OCI-LY1 (cell line): ENCODE data around the gene CNIH2.

Source experiments
- H2AFZ ChIP-seq: fragments of 200-600 bp; sonication (generic), shearing (Covaris generic); 2 replicates; pipeline ENCODE4 v1.6.0; 2014; ENCODE audit warnings: antibody characterized with exemption, mild to moderate bottlenecking, low read length
- H3F3A ChIP-seq: fragments of 200-600 bp; sonication (generic), shearing (Covaris generic); 2 replicates; pipeline ENCODE4 v1.6.0; 2014; ENCODE audit warnings: mild to moderate bottlenecking, antibody characterized with exemption, low read length, moderate library complexity; ENCODE audit not compliant: insufficient read depth
- H3K27ac ChIP-seq: fragments of 200-600 bp; sonication (generic); 2 replicates; pipeline ENCODE4 v1.5.1; 2014; ENCODE audit warnings: low read length, mixed run types, mild to moderate bottlenecking, low read depth; ENCODE audit not compliant: poor library complexity, severe bottlenecking
- H3K27me3 ChIP-seq: fragments of 200-600 bp; sonication (generic); 2 replicates; pipeline ENCODE4 v1.6.0; 2014; ENCODE audit warnings: antibody characterized with exemption, mild to moderate bottlenecking, low read length, moderate library complexity; ENCODE audit not compliant: insufficient read depth
- H3K36me3 ChIP-seq: fragments of 200-600 bp; sonication (generic); 2 replicates; pipeline ENCODE4 v1.6.1; 2014; ENCODE audit warnings: mild to moderate bottlenecking, antibody characterized with exemption, low read length, moderate library complexity, mixed read lengths; ENCODE audit not compliant: insufficient read depth
- H3K4me1 ChIP-seq: fragments of 200-600 bp; sonication (generic); 2 replicates; pipeline ENCODE4 v1.5.1; 2014; ENCODE audit warnings: mild to moderate bottlenecking, low read length, moderate library complexity; ENCODE audit not compliant: insufficient read depth, severe bottlenecking
- H3K4me2 ChIP-seq: fragments of 200-600 bp; sonication (generic), shearing (Covaris generic); 2 replicates; pipeline ENCODE4 v1.6.1; 2014; ENCODE audit warnings: low read length
- H3K4me3 ChIP-seq: fragments of 200-600 bp; sonication (generic); 2 replicates; pipeline ENCODE4 v1.5.1; 2014; ENCODE audit warnings: low read length, low read depth, mild to moderate bottlenecking, mixed read lengths; ENCODE audit not compliant: poor library complexity, severe bottlenecking
- H3K79me2 ChIP-seq: fragments of 200-600 bp; shearing (Covaris generic); 2 replicates; pipeline ENCODE4 v1.6.1; 2016; ENCODE audit warnings: mixed run types, low read length, mixed read lengths; ENCODE audit not compliant: insufficient read depth
- H3K9ac ChIP-seq: fragments of 200-600 bp; sonication (generic), shearing (Covaris generic); 2 replicates; pipeline ENCODE4 v1.6.1; 2014; ENCODE audit warnings: mild to moderate bottlenecking, low read length, mixed read lengths
- H3K9me2 ChIP-seq: fragments of 200-600 bp; sonication (generic), shearing (Covaris generic); 2 replicates; pipeline ENCODE4 v1.6.1; 2014; ENCODE audit warnings: low read depth, mild to moderate bottlenecking, low read length, mixed read lengths
- H3K9me3 ChIP-seq: fragments of 200-600 bp; shearing (Covaris generic); 2 replicates; pipeline ENCODE4 v1.6.1; 2014; ENCODE audit warnings: low read length, mixed read lengths
- H4K20me1 ChIP-seq: fragments of 200-600 bp; sonication (generic), shearing (Covaris generic); 2 replicates; pipeline ENCODE4 v1.6.0; 2016; ENCODE audit warnings: mild to moderate bottlenecking, low read length; ENCODE audit not compliant: insufficient read depth
- EZH2 ChIP-seq: fragments of 200-600 bp; sonication (generic), shearing (Covaris generic); IDR thresholded peaks from 2 replicates; pipeline ENCODE4 v1.8.0; 2017; ENCODE audit warnings: borderline replicate concordance, mixed run types, mild to moderate bottlenecking, antibody characterized with exemption, low read length, moderate library complexity, mixed read lengths
- TF ChIP-seq, protein P1 (sequence below): fragments of 200-600 bp; sonication (generic), shearing (Covaris generic); IDR thresholded peaks from 2 replicates; pipeline ENCODE4 v1.5.1; 2017; ENCODE audit warnings: mild to moderate bottlenecking, antibody characterized with exemption, low read length, moderate library complexity, mixed read lengths

Gene CNIH2

DNA sequence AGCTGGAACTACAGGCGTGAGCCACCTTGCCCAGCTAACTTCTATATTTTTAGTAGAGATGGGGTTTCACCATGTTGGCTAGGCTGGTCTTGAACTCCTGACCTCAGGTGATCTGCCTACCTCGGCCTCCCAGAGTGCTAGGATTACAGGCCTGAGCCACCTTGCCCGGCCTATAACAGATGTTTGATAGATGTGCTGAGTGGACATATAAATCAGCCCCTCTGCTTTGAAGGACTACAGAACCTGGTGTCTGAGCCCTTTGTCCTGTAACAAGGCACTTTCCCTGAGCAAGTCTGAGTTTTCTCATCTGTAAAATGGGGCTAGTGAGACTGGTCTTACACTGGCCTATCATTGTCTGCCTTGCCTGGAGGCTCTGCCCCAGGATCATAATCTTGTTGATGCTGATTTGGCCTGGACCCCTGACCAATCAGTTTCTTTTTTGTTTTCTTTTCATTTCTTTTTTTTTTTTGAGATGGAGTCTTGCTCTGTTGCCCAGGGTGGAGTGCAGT lies 51.2 kb downstream of the CNIH2 start:
- Histone ChIP-seq H3K36me3 (no peaks in the 10 kb centered on the region), H3K27me3 (peaks cover 8% of the 10 kb centered on the region), H3K9me2 (no peaks in the 10 kb centered on the region), H3K27ac (no peak overlapping the region), H4K20me1 (no peaks in the 10 kb centered on the region), H3K9ac (no peak overlapping the region), H3K4me2 (no peak overlapping the region), H3K79me2 (no peaks in the 10 kb centered on the region), H2AFZ (no peak overlapping the region), H3K4me3 (no peak overlapping the region), H3F3A (no peaks in the 10 kb centered on the region), H3K4me1 (peaks cover 26% of the 10 kb centered on the region), H3K9me3 (no peaks in the 10 kb centered on the region)
- TF ChIP-seq, protein P1, sequence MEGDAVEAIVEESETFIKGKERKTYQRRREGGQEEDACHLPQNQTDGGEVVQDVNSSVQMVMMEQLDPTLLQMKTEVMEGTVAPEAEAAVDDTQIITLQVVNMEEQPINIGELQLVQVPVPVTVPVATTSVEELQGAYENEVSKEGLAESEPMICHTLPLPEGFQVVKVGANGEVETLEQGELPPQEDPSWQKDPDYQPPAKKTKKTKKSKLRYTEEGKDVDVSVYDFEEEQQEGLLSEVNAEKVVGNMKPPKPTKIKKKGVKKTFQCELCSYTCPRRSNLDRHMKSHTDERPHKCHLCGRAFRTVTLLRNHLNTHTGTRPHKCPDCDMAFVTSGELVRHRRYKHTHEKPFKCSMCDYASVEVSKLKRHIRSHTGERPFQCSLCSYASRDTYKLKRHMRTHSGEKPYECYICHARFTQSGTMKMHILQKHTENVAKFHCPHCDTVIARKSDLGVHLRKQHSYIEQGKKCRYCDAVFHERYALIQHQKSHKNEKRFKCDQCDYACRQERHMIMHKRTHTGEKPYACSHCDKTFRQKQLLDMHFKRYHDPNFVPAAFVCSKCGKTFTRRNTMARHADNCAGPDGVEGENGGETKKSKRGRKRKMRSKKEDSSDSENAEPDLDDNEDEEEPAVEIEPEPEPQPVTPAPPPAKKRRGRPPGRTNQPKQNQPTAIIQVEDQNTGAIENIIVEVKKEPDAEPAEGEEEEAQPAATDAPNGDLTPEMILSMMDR = no peak
- no peak for TF ChIP-seq EZH2

DNA sequence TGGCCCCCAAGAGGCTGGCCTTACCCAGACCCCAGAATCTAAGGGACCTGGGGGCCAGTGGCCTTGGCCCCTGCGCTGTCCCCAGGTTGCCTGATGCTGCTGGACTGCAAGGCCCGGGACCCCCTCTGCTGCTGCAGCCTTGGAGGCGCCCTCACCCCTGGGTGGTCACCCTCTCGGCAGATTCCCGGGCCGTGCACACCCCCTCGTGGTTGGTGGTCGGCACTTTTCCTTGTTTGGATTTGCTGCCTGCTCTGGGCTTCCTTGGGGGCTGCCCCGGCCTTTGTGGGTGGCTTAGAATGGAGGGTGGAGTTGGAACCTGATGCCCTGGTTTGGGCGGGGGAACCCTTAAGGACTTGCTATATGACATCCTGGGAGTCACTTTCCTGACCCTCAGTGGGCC lies 53.0 kb downstream of the CNIH2 start:
- no peak overlapping the region for H3K9ac ChIP-seq
- H3F3A ChIP-seq = no peaks in the 10 kb centered on the region
- H3K79me2 ChIP-seq = no peaks in the 10 kb centered on the region
- H3K4me3 ChIP-seq = no peak overlapping the region
- TF ChIP-seq, protein P1 = no peak
- no peak for TF ChIP-seq EZH2
- H3K36me3 ChIP-seq = no peaks in the 10 kb centered on the region
- no peak overlapping the region for H2AFZ ChIP-seq
- H3K4me1 ChIP-seq = peaks cover 19% of the 10 kb centered on the region
- H3K27me3 ChIP-seq = peaks cover 8% of the 10 kb centered on the region
- no peak overlapping the region for H3K4me2 ChIP-seq
- H3K9me2 ChIP-seq = no peaks in the 10 kb centered on the region
- H3K9me3 ChIP-seq = no peaks in the 10 kb centered on the region
- no peaks in the 10 kb centered on the region for H4K20me1 ChIP-seq
- H3K27ac ChIP-seq = no peak overlapping the region

DNA sequence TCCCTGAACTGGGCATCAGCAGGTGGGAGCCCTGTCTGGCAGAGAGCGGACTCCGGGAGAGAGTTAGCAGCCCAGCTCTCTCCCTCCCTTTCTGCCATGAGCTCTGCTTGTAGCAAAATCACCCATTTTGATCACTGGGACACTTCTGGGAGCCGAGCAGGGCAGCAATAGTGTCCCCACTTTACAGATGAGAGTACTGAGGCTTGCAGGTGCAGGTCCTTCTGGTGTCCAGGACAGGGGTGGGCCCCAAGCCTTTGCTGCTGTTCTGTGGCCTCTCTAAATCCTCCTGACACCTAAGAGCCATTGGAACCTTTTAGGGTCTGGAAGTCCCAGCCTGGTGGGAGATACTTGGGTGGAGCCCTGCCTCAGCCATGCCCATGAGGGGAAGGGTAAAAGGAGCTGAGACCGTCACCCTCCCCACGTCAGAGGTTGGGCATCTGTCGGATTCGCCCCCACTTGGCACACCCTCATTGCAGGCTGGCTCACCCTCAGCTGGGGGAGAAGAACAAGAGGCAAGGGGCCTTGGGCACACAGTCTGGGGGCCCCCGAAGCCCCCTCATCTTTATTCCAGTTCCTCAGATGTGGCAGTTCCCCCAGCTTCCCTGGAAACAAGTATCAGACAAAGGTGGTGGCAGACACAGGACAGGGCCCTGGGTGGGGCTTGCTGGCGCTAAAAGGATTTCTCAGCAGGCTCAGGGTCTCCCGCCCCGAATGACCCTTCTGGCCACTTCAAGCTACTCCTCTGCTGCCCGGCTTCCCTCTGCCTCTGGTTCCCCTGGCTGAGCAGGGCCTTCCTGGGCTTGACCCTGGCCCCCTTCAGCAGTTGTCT lies 53.8 kb downstream of the CNIH2 start:
- no peaks in the 10 kb centered on the region for H3K9me2 ChIP-seq
- H3K36me3 ChIP-seq = peaks cover 1% of the 10 kb centered on the region; the same call in 1 of the 2 replicates
- H3K27me3 ChIP-seq = peaks cover 8% of the 10 kb centered on the region
- no peak overlapping the region for H2AFZ ChIP-seq
- H3K4me3 ChIP-seq = no peak overlapping the region
- H3K79me2 ChIP-seq = no peaks in the 10 kb centered on the region
- no peaks in the 10 kb centered on the region for H3F3A ChIP-seq
- TF ChIP-seq EZH2 = no peak
- TF ChIP-seq, protein P1 = no peak
- no peaks in the 10 kb centered on the region for H3K9me3 ChIP-seq
- H3K27ac ChIP-seq = no peak overlapping the region
- H3K4me2 ChIP-seq = no peak overlapping the region
- H3K9ac ChIP-seq = no peak overlapping the region
- H4K20me1 ChIP-seq = no peaks in the 10 kb centered on the region
- peaks cover 11% of the 10 kb centered on the region for H3K4me1 ChIP-seq
